NCI-H146 (cell line): ENCODE measurements around the gene DMXL1.
"Not testable (repeated sequence)": the region's sequence is repeated elsewhere in the genome, so short reads cannot be mapped to it uniquely, and the experiment has no call there.

Experiments used
- DNase-seq: peaks from one replicate; lab custom pipeline; 2025; lab: John Stamatoyannopoulos, UW

The DMXL1 gene

DNA sequence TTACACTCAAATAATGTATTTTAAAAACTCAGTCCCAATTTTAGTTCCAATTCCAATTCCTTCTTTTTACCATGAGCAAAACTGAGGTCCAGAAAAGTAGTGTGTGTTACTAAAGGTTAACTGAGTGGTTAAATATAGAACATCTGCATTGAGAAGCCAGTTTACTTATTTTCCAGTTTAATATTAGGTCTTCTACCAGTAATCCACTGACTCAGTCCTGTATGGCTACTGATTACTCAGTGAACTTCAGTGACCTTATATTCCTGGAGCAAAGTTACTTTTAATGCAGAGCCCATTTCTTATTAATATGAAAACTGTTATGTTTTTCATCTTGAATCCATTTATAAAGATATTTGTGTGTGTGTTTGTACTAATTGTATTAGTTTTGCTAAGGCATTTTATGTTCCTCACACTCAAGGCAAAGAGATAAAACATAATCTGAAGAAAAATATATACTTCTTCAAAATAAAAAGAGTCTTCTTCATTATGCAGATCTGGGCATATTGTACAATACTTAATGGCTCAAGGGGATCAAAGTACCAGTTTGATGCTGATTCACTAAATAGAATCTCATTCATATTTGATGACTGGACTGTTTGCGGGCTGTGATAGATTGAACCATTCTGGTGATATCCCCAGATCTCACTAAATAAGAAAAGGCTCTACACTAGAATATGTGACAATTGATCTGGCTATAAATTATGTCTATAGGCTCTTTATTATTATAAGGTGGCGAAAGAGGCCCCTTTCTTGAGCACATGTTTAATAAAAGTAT lies 60.8 kb downstream of the DMXL1 start:
- DNase-seq: no peak

GRCh38 chr5:119135743-119136142 lies 64.9 kb downstream of the DMXL1 start:
- not testable (repeated sequence) for DNase-seq

GRCh38 chr5:119136666-119137318 lies 65.9 kb downstream of the DMXL1 start:
- no peak for DNase-seq

- DNase-seq: no peak
Observed at GRCh38 chr5:119153629-119154028, 82.7 kb downstream of the DMXL1 start.

DNA sequence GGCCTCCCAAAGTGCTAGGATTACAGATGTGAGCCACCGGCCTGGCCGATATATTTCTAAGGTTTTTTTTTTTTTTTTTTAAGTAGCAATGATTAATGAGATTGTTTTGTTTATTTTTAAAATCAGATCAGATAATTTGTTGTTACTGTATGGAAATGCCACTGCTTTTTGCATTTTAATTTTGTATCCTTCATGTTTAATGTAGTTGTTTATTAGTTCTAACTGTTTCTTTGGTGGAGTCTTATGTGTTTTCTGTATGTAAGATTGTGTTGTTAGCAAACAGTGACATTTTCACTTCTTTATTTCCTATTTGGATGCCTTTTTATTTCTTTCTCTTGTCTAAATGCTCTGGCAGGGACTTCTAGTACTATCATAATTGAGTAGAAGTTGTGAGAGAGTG lies 87.3 kb downstream of the DMXL1 start:
- DNase-seq: no peak

GRCh38 chr5:119161430-119161829 lies 90.5 kb downstream of the DMXL1 start:
- no peak for DNase-seq

DNA sequence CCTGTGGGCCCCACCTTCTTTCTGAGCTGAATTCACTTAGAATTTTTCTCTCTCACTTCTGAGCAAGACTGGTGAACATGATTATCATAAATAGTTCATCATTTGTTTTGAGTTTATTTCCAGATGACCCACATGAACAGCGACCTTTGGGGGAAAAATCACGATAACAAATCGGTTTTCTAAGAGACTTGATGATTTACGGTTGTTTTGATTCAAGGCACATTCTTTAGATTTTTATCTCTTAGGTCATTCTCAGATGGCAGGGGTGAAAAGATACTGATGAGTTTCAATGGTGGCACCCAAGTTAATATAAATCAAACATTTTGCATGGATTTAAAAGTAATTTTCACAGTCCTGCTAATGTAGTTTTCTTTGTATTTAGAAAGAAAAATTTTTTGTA lies 95.1 kb downstream of the DMXL1 start:
- DNase-seq: no peak

DNA sequence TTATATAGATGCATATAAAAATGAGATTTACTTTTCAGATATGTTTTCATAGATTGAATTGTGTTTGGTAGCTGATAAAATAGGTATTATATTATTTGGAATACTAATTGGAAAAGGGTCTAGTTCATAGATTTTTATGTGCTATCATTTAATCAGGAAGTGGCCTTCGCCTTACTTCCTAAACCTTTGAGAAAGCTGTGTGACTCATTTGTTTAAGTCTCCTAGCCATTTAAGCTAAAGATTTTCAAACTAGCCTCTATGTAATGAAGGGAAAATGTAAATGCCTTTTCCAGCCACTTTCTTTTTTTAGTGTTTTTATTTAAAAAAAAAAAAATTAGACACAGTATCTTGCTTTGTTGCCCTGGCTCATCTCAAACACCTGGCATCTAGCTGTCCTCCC lies 97.5 kb downstream of the DMXL1 start:
- no peak for DNase-seq

GRCh38 chr5:119171686-119172085 lies 100.8 kb downstream of the DMXL1 start:
- no peak for DNase-seq

GRCh38 chr5:119174578-119175163 lies 103.8 kb downstream of the DMXL1 start:
- DNase-seq: no peak

DNA sequence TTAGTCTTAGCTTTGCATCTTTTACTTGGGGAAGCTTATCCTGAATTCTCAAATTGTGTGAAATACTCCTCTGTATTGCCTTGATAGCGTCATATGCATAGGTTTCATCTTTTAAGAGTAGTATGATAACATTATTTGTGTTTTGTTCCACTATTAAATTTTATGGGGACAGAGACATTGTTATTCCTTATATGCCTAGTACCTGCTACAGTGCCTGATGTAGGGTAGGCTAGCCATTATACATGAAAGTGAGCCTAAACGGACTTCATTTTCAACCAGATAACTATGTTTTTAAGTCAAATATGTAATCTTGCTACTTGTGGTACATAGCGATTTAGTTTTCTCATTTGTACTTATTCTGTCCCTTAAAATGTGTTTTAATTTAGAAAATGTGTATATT lies 105.9 kb downstream of the DMXL1 start:
- no peak for DNase-seq

- DNase-seq: no peak
Observed at GRCh38 chr5:119177226-119177625, 106.3 kb downstream of the DMXL1 start.

GRCh38 chr5:119178435-119178834 lies 107.5 kb downstream of the DMXL1 start:
- no peak for DNase-seq

DNA sequence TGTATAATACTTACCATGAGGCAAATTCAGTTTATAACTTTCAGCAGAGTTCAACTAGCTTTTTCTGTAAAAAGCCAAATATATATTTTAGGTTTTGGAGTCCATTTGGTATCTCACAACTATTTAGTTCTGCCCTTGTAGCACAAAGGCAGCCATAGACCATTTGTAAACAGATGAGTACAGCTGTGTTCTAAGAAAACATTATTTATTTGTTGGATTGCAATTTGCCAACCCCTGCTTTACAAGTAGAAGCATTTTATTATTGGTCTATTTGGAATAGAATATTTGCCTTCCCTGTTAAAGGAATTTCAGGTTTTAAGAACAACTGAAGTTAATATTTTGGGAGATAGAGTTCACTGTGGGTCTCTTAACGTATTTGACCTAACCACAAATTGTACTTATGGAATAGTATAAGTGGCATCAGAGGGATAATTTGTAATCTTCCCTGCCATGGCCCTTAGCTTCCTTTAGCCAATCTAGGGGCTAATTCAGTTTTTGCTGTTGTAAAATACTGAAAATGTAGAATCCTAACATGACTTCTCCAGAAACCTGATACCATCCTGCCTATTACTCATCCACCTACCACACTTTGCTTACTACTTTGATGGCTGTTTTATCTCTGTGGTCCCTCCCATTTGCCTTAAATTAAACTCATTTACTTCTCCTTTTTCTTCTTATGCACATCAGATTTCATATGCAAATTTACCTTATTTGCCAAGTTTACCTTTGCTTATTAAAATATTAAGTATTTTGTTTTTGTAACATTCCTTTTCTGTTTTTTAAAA lies 109.2 kb downstream of the DMXL1 start:
- DNase-seq: no peak

DNA sequence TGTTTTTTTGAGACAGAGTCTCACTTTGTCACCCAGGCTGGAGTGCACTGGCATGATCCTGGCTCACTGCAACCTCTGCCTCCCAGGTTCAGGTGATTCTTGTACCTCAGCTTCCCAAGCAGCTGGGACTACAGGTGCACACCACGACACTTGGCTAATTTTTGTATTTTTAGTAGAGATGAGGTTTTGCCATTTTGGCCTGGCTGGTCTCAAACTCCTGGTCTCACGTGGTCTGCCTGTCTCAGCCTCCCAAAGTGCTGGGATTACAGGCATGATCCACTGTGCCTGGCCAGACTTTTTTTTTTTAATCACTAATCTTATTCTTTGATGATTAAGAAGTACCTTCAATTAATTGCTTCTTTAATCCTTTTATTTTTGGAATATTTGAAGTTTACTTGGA lies 114.6 kb downstream of the DMXL1 start:
- DNase-seq: not testable (repeated sequence)

- no peak for DNase-seq
Observed at GRCh38 chr5:119187776-119188529, 117.1 kb downstream of the DMXL1 start.

DNA sequence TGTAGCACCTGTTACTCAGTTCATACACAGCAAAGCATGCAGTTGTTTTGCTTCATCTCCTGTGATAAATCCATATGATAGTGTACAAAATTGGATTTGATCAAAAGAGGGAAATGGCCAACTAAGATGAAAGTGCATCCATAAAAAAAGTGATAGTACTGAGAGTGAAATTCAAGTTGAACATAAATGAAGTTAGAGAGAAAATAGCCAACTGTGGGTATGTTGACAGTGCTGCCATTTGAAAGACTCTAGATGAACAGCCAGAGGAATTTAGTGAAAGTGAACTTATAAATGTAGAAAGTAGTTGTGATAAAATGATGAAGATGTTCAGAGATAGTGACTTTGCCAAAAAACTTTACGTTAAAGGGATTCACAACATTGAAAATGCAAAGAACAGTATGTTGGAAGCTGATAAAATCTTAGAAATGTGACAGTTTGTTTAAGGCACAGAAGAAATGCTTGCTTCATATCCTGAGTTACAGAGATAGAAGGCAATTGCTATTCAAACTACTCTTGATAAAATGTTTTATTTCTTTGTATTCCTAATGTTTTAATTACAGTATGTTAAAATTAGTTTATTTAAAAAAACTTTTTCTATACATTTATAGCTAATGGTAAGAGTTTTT lies 119.7 kb downstream of the DMXL1 start:
- DNase-seq: no peak

DNA sequence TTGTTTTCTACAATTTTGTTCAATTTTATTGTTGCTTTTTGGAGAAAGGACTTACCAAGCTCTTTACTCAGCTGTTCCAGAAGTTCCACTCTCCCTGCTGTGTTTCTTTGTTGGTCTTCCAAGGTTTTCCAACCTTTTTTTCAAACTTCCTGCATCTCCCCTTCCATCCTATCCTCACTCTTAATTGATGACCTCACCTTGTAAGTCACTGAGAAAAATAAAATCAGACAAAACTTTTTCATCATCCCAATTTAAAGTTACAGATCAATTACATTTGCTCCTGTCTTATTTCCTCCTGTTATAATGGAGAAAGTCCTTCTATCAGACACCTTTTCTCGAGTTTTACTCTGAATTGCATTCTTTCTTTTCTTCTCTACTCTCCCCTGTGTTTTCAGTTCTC lies 121.1 kb downstream of the DMXL1 start:
- DNase-seq: no peak

GRCh38 chr5:119200795-119201194 lies 129.9 kb downstream of the DMXL1 start:
- DNase-seq: no peak

GRCh38 chr5:119207105-119207504 lies 136.2 kb downstream of the DMXL1 start:
- DNase-seq: no peak

- no peak for DNase-seq
Observed at GRCh38 chr5:119212026-119212425, 141.1 kb downstream of the DMXL1 start.
